Esophagus muscularis mucosa (tissue), 3 donors: ENCODE measurements around the gene MYO16.

Experiments
- POLR2A ChIP-seq: fragments of 450-650 bp; IDR thresholded peaks from one replicate; pipeline ENCODE4 v1.6.1; 2017; ENCODE audit warnings: antibody characterized with exemption, moderate library complexity, mild to moderate bottlenecking, low read depth
- POLR2AphosphoS5 ChIP-seq, 2 donors: sonication (generic); formaldehyde crosslinking; IDR thresholded peaks; one replicate each; pipeline ENCODE4 v1.6.1; 2017; ENCODE audit warnings: antibody characterized with exemption in 2 of 2
- TF ChIP-seq, protein P1 (sequence below), 3 experiments: fragments of 200-600 bp in 2 of 3; fragments of 450-650 bp in 1 of 3; sonication (generic) in 2 of 3; IDR thresholded peaks; one replicate each; pipeline ENCODE4 v1.5.1; 2017 to 2019; ENCODE audit warnings: antibody characterized with exemption in 3 of 3, mild to moderate bottlenecking in 2 of 3, moderate library complexity in 1 of 3

DNA sequence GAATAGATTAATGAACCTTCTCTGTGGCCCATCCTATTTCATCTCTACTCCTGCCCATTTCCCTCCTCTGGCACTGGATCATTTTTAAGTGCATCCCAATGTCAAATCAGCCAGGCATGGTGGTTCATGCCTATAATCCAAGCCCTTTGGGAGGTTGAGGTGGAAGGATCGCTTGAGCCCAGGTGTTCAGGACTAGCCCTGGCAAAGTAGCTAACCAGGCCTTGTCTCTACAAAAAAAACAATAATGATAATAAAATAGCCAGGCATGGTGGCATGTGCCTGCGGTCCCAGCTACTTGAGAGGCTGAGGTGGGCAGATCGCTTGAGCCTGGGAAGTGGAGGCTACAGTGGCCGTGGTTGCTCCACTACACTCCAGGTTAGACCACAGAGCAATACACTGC is 517.0 kb downstream of the MYO16 start:
- TF ChIP-seq, protein P1, sequence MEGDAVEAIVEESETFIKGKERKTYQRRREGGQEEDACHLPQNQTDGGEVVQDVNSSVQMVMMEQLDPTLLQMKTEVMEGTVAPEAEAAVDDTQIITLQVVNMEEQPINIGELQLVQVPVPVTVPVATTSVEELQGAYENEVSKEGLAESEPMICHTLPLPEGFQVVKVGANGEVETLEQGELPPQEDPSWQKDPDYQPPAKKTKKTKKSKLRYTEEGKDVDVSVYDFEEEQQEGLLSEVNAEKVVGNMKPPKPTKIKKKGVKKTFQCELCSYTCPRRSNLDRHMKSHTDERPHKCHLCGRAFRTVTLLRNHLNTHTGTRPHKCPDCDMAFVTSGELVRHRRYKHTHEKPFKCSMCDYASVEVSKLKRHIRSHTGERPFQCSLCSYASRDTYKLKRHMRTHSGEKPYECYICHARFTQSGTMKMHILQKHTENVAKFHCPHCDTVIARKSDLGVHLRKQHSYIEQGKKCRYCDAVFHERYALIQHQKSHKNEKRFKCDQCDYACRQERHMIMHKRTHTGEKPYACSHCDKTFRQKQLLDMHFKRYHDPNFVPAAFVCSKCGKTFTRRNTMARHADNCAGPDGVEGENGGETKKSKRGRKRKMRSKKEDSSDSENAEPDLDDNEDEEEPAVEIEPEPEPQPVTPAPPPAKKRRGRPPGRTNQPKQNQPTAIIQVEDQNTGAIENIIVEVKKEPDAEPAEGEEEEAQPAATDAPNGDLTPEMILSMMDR (IDR thresholded peaks at IDR 0.05), result no peak
- no peak for TF ChIP-seq POLR2A
- no peak for TF ChIP-seq POLR2AphosphoS5 (IDR thresholded peaks at IDR 0.05)
